Breast epithelium (tissue), 3 donors: ENCODE measurements around the gene EML5.

Experiments used
- CTCF ChIP-seq, 3 donors: fragments of 450-650 bp; IDR thresholded peaks; one replicate each; pipeline ENCODE4 v1.5.1; 2016 to 2017; ENCODE audit warnings: antibody characterized with exemption in 3 of 3, mild to moderate bottlenecking in 3 of 3, moderate library complexity in 3 of 3
- POLR2A ChIP-seq: fragments of 450-650 bp; IDR thresholded peaks from one replicate; pipeline ENCODE4 v1.6.1; 2016; ENCODE audit warnings: antibody characterized with exemption, mild to moderate bottlenecking, moderate library complexity

GRCh38 chr14:88631091-88631490 lies 161.7 kb downstream of the EML5 start:
- no peak for TF ChIP-seq CTCF (IDR thresholded peaks at IDR 0.05)
- TF ChIP-seq POLR2A, result no peak
